ENCODE results near the gene SIRPG. TPM values are rescaled to one million over a fixed set of nuclear protein-coding genes. Genes with fewer than 3 reads are reported as not detected.

The SIRPG gene
- total and polyA plus RNA-seq, 8 donors: 0.98 to 1.1 TPM; not detected in 6

DNA sequence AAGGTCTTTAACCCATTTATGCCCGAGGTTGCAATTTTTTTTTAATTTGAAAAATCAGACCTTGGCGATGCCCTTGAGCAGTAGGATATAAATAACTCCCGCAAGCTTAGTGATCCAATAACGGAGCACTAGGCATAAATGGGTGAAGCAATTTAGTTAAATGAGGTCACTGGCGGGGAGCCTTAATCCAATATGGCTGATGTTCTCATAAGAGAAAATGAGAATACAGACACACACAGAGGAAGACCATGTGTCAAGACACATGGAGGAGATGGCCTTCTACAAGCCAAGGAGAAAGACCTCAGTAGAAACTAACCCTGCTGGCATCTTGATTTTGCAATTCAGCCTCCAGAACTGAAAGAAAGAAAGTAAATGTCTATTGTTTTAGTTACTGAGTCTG, 735 bp downstream of the SIRPG start:
- 76 to 84% (median 83%) methylated on average over 5 of the region's 5 CpGs for WGBS, 5 donors

DNA sequence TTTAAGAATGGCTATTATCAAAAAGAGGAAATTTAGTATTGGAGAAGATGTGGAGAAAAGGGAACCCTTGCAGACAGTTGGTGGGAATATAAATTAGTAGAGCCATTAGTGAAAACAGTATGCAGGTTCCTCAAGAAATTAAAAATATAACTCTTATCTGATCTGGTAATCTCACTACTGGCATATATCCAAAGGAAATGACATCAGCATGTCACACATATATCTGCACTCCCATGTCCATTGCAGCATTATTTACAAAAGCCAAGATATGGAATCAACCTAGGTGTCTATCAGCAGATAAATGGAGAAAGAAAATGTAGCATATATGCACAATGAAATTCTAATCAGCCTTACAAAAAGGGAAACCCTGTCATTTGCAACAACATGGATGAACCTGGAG, 2.6 kb downstream of the SIRPG start:
- intact Hi-C loops (cut with DNase I; ENCODE audit: low total_unique reads): no loop called here
- H3K27ac ChIP-seq: no peak overlapping the region
- peaks cover 0 to 7% (median 2%) of the 10 kb centered on the region in 4 donors for H3K9me3 ChIP-seq
- no peaks in the 10 kb centered on the region for H3K27me3 ChIP-seq
- H3K4me3 ChIP-seq: no peak overlapping the region
- no peaks in the 10 kb centered on the region for H3K36me3 ChIP-seq
- no peaks in the 10 kb centered on the region for H3K4me1 ChIP-seq
- no peak for DNase-seq
- no peak for TF ChIP-seq POLR2A (IDR thresholded peaks at IDR 0.05)
- TF ChIP-seq, protein P1, sequence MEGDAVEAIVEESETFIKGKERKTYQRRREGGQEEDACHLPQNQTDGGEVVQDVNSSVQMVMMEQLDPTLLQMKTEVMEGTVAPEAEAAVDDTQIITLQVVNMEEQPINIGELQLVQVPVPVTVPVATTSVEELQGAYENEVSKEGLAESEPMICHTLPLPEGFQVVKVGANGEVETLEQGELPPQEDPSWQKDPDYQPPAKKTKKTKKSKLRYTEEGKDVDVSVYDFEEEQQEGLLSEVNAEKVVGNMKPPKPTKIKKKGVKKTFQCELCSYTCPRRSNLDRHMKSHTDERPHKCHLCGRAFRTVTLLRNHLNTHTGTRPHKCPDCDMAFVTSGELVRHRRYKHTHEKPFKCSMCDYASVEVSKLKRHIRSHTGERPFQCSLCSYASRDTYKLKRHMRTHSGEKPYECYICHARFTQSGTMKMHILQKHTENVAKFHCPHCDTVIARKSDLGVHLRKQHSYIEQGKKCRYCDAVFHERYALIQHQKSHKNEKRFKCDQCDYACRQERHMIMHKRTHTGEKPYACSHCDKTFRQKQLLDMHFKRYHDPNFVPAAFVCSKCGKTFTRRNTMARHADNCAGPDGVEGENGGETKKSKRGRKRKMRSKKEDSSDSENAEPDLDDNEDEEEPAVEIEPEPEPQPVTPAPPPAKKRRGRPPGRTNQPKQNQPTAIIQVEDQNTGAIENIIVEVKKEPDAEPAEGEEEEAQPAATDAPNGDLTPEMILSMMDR (IDR thresholded peaks at IDR 0.05): no peak
- no peak for TF ChIP-seq EP300 (IDR thresholded peaks at IDR 0.05)
- no peak for TF ChIP-seq POLR2AphosphoS5 (IDR thresholded peaks at IDR 0.05)

More for the DNA sequence above, 735 bp downstream of the SIRPG start:
- Histone ChIP-seq H3K27me3 (no peaks in the 10 kb centered on the region), H3K4me3 (no peak overlapping the region), H3K36me3 (no peaks in the 10 kb centered on the region), H3K9me3 (peaks cover 0 to 7% (median 2%) of the 10 kb centered on the region in 4 donors), H3K27ac (peak overlapping the region in 1 of 5 donors; percentile 47), H3K4me1 (no peaks in the 10 kb centered on the region)
- no peak for DNase-seq
- TF ChIP-seq POLR2A (IDR thresholded peaks at IDR 0.05): no peak
- TF ChIP-seq, protein P1 (IDR thresholded peaks at IDR 0.05): no peak
- no peak for TF ChIP-seq POLR2AphosphoS5 (IDR thresholded peaks at IDR 0.05)
- no peak for TF ChIP-seq EP300 (IDR thresholded peaks at IDR 0.05)
- intact Hi-C loops (cut with DNase I; ENCODE audit: low total_unique reads): no loop called here

DNA sequence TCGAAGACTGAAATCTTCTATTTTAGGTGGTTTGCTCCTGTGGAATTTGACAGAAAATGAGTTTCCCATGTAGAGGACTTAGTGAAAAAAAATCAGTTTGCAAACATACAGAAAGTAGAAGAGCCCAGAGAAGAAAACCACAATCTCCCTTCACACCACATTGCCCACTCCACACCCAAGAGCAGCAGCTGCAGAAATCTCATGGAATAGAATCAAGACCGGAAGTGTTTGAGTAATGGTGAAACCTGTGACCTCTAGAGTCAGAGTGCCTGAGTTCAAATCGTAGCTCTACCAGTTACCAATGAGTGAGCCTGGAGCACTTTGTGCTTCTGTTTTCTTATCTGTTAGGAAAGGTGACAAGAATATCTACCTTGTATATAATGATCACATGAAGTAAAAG, 4.6 kb downstream of the SIRPG start:
- intact Hi-C loops (cut with DNase I; ENCODE audit: low total_unique reads): no loop called here
- 45 to 58% (median 51%) methylated on average over 3 of the region's 3 CpGs for WGBS, 5 donors
- no peaks in the 10 kb centered on the region for H3K4me1 ChIP-seq
- H3K4me3 ChIP-seq: no peak overlapping the region
- DNase-seq: no peak
- H3K9me3 ChIP-seq: peaks cover 0 to 7% (median 2%) of the 10 kb centered on the region in 4 donors
- H3K36me3 ChIP-seq: no peaks in the 10 kb centered on the region
- TF ChIP-seq EP300 (IDR thresholded peaks at IDR 0.05): no peak
- no peak for TF ChIP-seq POLR2AphosphoS5 (IDR thresholded peaks at IDR 0.05)
- TF ChIP-seq, protein P1 (IDR thresholded peaks at IDR 0.05): no peak
- no peak for TF ChIP-seq POLR2A (IDR thresholded peaks at IDR 0.05)
- no peaks in the 10 kb centered on the region for H3K27me3 ChIP-seq
- H3K27ac ChIP-seq: no peak overlapping the region

DNA sequence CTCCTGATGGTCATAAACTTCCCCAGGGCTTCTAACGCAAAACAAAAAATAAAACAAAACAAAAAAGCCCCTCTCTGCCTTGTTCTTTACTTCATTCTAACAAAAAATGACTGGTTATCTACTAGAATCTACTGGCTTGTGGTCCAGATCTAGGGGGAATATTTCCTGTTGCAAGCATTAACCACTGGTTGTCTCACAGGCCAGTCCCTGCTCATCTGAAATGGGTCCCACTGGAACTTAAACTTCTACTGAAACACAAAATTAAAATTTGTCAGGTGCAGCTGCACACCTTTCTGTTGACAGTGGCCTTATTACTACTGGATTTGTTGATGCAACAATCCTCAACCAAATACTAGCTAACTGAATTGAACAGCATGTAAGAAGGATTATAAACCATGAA, 5.5 kb downstream of the SIRPG start:
- Histone ChIP-seq H3K27me3 (no peaks in the 10 kb centered on the region), H3K36me3 (no peaks in the 10 kb centered on the region), H3K9me3 (peaks cover 0 to 7% (median 2%) of the 10 kb centered on the region in 4 donors), H3K4me3 (no peak overlapping the region), H3K27ac (no peak overlapping the region), H3K4me1 (no peaks in the 10 kb centered on the region)
- DNase-seq: no peak
- intact Hi-C loops (cut with DNase I; ENCODE audit: low total_unique reads): no loop called here
- WGBS, 5 donors: 63 to 79% (median 65%) methylated on average over 1 of the region's 1 CpG
- TF ChIP-seq POLR2A (IDR thresholded peaks at IDR 0.05) (no peak), POLR2AphosphoS5 (IDR thresholded peaks at IDR 0.05) (no peak), EP300 (IDR thresholded peaks at IDR 0.05) (no peak)
- TF ChIP-seq, protein P1 (IDR thresholded peaks at IDR 0.05): no peak

All from stomach (tissue), 9 donors.